Suprapubic skin (tissue), 4 donors: ENCODE measurements around the gene SNX14.

Experiments used
- POLR2A ChIP-seq, 2 donors: fragments of 450-650 bp; IDR thresholded peaks; one replicate each; pipeline ENCODE4 v1.6.1; 2017; ENCODE audit warnings: antibody characterized with exemption in 2 of 2, mild to moderate bottlenecking in 2 of 2, moderate library complexity in 2 of 2
- POLR2AphosphoS5 ChIP-seq, 3 donors: sonication (generic); formaldehyde crosslinking; IDR thresholded peaks; one replicate each; pipeline ENCODE4 v1.6.1; 2017; ENCODE audit warnings: antibody characterized with exemption in 3 of 3
- TF ChIP-seq, protein P1 (sequence below), 2 donors: fragments of 200-600 bp in 1 of 2; fragments of 450-650 bp in 1 of 2; sonication (generic) in 1 of 2; IDR thresholded peaks; one replicate each; pipeline ENCODE4 v1.5.1; 2016 to 2019; ENCODE audit warnings: antibody characterized with exemption in 2 of 2, mild to moderate bottlenecking in 1 of 2, moderate library complexity in 1 of 2

DNA sequence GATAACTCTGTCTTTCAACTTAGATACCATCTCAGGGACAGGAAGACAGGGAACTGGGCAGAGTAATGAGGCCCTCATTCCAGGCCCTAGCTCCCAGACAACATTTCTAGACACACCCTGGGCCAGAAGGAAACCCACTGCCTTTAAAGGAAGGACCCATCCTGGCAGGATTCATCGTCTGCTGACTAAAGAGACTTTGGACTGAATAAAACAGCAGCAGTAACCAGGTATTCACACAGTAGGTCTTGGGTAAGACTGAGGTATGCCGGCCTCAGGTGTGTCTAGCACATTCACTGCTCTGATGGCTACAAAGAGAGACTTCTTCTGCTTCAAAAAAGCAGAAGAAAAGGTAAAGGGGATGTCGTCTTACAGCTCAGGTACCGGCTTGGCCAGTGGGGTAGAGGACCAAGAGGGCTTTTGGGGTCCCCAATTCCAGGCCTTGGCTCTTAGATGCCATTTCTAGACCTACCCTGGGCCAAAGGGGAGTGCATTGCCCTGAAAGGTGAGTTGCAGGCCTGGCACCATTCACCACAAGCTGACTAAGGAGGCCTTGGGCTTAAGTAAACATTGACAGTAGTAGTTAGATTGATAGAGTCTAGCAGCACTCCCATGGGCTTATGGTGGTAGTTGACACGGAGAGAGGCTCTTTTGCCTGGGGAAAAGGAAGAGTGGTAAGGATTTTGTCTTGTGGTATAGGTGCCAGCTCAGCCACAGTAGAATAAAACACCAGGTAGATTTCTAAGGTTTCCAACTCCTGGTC, 13.4 kb downstream of the SNX14 start:
- TF ChIP-seq POLR2A (IDR thresholded peaks at IDR 0.05) (no peak), POLR2AphosphoS5 (IDR thresholded peaks at IDR 0.05) (no peak)
- TF ChIP-seq, protein P1, sequence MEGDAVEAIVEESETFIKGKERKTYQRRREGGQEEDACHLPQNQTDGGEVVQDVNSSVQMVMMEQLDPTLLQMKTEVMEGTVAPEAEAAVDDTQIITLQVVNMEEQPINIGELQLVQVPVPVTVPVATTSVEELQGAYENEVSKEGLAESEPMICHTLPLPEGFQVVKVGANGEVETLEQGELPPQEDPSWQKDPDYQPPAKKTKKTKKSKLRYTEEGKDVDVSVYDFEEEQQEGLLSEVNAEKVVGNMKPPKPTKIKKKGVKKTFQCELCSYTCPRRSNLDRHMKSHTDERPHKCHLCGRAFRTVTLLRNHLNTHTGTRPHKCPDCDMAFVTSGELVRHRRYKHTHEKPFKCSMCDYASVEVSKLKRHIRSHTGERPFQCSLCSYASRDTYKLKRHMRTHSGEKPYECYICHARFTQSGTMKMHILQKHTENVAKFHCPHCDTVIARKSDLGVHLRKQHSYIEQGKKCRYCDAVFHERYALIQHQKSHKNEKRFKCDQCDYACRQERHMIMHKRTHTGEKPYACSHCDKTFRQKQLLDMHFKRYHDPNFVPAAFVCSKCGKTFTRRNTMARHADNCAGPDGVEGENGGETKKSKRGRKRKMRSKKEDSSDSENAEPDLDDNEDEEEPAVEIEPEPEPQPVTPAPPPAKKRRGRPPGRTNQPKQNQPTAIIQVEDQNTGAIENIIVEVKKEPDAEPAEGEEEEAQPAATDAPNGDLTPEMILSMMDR (IDR thresholded peaks at IDR 0.05), result no peak
